ENCODE measurements around the gene IFNA8.
"Not testable (repeated sequence)": the region's sequence is repeated elsewhere in the genome, so short reads cannot be mapped to it uniquely, and the experiment has no call there.

The IFNA8 gene

DNA sequence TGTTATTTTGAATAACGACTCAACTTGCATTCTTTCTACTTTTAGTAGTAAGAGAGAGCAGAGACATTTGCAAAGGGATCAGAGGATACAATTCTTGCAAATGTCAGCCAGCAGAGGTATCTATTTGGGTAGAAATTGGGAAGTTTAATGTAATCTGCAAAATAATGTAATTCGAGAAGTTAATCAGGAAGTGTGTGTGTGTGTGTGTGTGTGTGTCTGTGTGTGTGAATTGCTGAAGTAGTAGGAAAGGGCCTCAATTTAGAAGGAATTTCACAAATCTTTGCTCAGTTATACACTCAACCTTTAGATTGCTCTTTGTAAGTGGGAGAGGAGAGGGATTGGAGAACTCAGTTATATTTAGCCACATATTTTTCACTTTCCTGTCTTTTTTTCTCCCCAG is 20.3 kb downstream of the IFNA8 start:
- no peak for DNase-seq

DNA sequence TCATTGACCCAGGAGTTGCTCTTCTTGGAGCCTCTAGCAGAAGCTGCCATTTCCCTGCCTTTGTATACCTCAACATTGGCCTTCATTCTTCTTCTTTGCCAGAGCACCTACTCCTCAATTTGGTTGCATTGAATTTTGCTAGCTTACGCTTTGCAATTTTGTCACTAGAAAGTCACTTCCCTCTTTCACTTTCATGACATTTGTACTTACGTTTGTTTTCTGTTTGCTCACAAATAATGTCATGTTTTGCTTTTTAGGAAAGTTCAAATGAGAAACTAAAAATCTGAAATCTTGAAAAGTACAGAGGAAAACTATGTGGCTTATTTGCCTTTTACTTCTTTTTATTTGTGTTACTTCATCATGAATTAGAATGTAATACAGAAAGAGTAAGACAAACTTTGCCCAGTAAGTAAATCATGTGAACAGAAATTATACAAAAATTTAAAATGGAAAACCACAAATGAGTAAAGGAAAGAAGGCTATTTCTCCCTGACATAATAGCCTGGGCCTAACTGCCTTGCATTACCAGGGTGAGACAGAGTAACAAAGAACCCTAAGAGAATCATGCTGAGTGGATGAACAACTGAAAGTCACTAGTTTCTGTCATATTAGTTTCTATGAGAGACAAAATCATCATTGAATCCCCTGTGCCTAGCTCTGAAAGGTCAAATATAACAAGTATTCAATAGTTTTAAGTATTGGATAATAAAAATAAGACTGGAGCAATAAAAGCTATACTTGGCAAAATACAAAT is 23.9 kb downstream of the IFNA8 start:
- DNase-seq = no peak

DNA sequence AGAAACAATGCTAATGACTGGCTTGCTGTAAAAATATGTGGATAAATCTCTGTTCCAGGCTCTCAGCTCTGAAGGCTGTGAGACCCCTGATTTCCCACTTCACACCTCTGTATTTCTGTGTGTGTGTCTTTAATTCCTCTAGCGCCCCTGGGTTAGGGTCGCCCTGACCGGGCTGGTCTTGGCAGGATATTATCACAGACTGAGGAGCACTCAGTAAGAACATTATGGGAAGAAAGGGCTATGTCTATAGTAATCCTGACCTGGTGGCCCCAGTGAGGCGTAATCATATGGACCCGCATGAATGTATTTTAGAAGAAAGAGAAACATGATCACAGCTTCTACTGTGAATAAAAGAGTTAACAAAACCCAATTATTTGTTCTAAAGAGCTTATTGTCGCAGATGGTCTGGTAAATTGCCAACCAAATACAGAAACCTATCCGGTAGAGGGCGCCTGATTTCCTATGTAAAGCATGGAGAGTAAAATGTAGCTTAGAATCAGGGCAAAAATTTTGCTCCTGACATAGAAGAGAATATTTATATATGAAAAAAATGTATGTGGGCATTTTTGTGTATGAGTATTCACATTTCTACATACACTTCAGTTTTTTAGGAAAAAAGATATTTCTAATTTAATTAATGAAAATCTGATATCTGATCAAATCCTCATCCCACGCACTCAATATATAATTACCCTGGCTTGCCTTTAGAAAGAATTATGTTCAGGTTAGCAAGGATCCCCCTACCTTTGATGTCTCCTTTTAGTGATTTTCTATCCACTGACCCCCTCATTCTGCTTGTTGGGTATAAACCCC is 25.5 kb downstream of the IFNA8 start:
- no peak for DNase-seq

DNA sequence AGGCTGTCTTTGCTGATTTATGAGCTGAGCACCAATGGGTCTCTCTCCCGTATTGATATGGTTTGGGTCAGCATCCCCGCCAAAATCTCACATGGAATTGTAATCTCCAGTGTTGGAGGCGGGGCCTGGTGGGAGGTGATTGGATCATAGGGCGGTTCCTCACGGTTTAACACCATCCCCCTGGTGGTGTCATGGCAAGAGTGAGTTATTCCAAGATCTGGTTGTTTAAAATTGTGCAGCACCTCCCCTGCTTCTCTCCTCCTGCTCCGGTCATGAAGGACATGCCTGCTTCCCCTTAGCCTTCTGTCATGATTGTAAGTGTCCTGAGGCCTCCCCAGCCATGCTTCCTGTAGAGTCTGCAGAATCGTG is 26.1 kb downstream of the IFNA8 start:
- not testable (repeated sequence) for DNase-seq

GRCh38 chr9:21440139-21440538 is 31.2 kb downstream of the IFNA8 start, which contains the start of gene IFNA1:
IFNA1 (plus strand) TSS chr9:21440439; CDS start chr9:21440508, 69 bp downstream.
- no peak for DNase-seq

- DNase-seq = no peak
These were observed 35.1 kb downstream of the IFNA8 start for GRCh38 chr9:21443849-21444625.

- not testable (repeated sequence) for DNase-seq
These were observed 40.4 kb downstream of the IFNA8 start for GRCh38 chr9:21449312-21449711.

DNA sequence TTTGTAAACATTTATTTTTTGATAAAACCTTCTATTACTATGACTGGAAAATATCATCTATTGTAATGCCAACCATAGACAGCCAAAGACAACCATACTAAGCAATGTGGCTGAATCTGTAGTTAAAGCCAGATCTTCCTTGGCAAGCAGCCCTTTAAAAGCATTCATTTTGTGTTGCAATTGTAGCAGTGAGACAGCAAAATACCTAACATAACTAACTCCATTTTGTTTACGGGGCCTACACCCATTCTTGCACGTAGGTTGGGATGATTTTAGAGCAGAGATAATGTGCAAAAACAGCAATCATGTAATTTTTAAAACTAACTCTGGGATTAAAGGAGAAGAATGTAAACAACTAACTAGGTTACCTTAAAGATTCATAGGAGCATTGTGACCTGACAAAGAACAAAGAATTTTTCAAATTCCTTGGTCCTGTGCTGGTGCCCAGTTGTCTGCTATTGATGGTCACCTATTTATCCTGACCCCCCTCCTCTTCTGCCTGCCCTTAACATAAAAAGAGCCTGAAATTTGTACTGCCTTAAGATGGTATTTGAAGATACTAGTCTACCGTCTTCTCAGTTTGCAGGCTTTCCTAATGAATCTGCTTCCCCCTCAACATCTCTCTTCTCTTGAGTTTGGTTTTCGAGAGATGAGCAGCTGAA is 41.9 kb downstream of the IFNA8 start:
- no peak for DNase-seq

GRCh38 chr9:21452681-21453080 is 43.8 kb downstream of the IFNA8 start:
- no peak for DNase-seq

DNA sequence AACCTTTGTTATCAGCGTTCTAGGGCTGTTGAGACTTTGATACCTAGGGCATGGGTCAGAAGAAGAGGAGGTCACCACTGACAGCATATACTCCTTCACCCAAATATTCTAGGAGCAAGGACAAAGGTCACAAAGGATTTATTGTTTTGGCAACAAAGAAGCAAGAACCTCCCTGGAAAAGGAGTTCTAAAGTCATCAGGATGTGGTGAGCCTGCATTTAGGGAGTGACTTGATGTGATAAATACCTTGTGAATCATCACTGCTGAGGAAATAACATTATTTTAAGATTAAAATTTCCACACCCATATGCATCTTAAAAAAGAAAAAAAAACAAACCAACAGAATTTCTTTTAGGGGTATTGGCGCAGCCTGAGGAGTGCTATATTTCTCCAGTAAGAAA is 45.2 kb downstream of the IFNA8 start:
- no peak for DNase-seq

DNA sequence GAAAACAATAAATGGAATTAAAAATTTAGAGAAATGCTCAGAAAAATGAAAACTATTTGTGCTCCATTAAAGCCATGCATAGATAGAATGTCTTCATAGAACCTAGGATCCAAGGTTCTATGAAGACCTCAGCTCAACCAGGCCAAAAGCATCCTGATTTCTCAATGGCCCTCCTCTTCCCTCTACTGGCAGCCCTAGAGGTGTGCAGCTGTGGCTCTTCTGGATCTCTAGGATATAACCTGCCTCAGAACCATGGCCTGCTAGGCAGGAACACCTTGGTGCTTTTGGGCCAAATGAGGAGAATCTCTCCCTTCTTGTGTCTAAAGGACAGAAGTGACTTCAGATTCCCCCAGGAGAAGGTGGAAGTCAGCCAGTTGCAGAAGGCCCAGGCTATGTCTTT is 46.4 kb downstream of the IFNA8 start:
- DNase-seq = no peak

All from activated effector memory CD4-positive, alpha-beta T cell treated with anti-CD3 and anti-CD28 coated beads, Interleukin-2, amount 50 U/mL, for 16 hours (primary cell).